ENCODE results near the gene KDM6A. TPM values are rescaled to one million over a fixed set of nuclear protein-coding genes. Genes with fewer than 3 reads are reported as not detected.

KDM6A gene
- total RNA-seq, 1 experiment from 2014 or later = 24.0 TPM

DNA sequence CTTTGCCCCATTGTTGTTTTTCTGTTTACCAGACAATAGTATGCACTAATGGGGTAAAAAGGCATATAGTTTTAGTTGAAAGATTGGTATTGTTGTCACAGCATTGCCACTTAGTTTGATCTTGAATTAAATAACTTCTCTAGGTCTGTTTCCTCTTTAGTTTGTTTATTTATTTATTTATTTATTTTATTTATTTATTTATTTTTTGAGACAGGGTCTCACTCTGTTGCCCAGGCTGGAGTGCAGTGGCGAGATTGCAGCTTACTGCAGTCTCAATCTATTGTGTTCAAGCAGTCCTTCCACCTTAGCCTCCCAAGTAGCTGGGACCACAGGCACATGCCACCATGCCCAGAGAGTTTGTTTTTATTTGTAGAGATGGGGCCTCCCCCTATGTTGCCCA, 138.6 kb downstream of the KDM6A start:
- CTCF ChIA-PET = no interaction called here
- in situ Hi-C loops (cut with HindIII; ENCODE audit: low pct_unique_long_range_greater_than_20kb, low sequenced_read_pairs) = no loop called here

DNA sequence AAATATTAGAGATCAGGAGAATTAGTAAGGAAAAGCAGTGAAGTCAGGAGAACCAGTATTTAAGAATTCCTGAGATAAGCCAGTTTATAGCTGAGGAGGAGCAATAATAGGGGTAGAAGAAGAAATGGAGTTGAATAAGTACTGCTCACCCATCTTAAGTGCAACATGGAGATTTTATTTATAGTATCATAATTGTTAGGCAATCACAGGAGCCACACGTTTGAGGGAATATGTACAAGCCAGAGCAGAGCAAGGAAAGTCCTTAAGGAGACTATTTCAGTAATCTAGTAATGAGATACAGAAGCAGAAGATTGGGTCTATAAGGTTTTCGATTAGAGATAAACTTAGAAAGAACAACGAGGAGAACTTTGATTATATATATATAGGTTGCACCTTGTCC, 145.0 kb downstream of the KDM6A start:
- no peak for TF ChIP-seq SIN3A (IDR thresholded peaks at IDR 0.05; ENCODE audit: borderline replicate concordance, insufficient read depth, low read depth, low read length)
- TF ChIP-seq TCF7L2 (IDR thresholded peaks at IDR 0.05; ENCODE audit: low read depth, low read length) = no peak
- no peak for TF ChIP-seq POLR2AphosphoS5 (IDR thresholded peaks at IDR 0.05; ENCODE audit: low read depth, low read length)
- TF ChIP-seq, protein P1, sequence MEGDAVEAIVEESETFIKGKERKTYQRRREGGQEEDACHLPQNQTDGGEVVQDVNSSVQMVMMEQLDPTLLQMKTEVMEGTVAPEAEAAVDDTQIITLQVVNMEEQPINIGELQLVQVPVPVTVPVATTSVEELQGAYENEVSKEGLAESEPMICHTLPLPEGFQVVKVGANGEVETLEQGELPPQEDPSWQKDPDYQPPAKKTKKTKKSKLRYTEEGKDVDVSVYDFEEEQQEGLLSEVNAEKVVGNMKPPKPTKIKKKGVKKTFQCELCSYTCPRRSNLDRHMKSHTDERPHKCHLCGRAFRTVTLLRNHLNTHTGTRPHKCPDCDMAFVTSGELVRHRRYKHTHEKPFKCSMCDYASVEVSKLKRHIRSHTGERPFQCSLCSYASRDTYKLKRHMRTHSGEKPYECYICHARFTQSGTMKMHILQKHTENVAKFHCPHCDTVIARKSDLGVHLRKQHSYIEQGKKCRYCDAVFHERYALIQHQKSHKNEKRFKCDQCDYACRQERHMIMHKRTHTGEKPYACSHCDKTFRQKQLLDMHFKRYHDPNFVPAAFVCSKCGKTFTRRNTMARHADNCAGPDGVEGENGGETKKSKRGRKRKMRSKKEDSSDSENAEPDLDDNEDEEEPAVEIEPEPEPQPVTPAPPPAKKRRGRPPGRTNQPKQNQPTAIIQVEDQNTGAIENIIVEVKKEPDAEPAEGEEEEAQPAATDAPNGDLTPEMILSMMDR (IDR thresholded peaks at IDR 0.05) = no peak
- TF ChIP-seq, protein P2, sequence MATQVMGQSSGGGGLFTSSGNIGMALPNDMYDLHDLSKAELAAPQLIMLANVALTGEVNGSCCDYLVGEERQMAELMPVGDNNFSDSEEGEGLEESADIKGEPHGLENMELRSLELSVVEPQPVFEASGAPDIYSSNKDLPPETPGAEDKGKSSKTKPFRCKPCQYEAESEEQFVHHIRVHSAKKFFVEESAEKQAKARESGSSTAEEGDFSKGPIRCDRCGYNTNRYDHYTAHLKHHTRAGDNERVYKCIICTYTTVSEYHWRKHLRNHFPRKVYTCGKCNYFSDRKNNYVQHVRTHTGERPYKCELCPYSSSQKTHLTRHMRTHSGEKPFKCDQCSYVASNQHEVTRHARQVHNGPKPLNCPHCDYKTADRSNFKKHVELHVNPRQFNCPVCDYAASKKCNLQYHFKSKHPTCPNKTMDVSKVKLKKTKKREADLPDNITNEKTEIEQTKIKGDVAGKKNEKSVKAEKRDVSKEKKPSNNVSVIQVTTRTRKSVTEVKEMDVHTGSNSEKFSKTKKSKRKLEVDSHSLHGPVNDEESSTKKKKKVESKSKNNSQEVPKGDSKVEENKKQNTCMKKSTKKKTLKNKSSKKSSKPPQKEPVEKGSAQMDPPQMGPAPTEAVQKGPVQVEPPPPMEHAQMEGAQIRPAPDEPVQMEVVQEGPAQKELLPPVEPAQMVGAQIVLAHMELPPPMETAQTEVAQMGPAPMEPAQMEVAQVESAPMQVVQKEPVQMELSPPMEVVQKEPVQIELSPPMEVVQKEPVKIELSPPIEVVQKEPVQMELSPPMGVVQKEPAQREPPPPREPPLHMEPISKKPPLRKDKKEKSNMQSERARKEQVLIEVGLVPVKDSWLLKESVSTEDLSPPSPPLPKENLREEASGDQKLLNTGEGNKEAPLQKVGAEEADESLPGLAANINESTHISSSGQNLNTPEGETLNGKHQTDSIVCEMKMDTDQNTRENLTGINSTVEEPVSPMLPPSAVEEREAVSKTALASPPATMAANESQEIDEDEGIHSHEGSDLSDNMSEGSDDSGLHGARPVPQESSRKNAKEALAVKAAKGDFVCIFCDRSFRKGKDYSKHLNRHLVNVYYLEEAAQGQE (IDR thresholded peaks at IDR 0.05; ENCODE audit: insufficient read depth in 1 of 2, low read depth in 2 of 2, low read length in 1 of 2) = no peak
- Histone ChIP-seq H3K4me1 (ENCODE audit: control insufficient read depth, insufficient read depth, low read length) (no peaks in the 10 kb centered on the region), H3K4me3 (ENCODE audit: low read depth in 2 of 2, low read length in 2 of 2) (no peak overlapping the region), H3K27me3 (ENCODE audit: control insufficient read depth, insufficient read depth, low read length) (no peaks in the 10 kb centered on the region), H3K36me3 (ENCODE audit: control insufficient read depth, insufficient read depth, low read length) (no peaks in the 10 kb centered on the region), H3K9me3 (ENCODE audit: control insufficient read depth, insufficient read depth, low read depth, low read length) (no peaks in the 10 kb centered on the region), H3K27ac (ENCODE audit: low read length) (no peak overlapping the region)
- ChIA-PET CTCF (no interaction called here), POLR2A (no interaction called here)
- DNase-seq (ENCODE audit: low read depth, low spot score) = no peak
- BruUV-seq (replicated peaks) = no TSS peak
- intact Hi-C loops (cut with micrococcal nuclease; ENCODE audit: unreplicated experiment) = no loop called here
- in situ Hi-C loops (cut with HindIII; ENCODE audit: low pct_unique_long_range_greater_than_20kb, low sequenced_read_pairs) = no loop called here
- ATAC-seq = no peak

More for the DNA sequence above, 138.6 kb downstream of the KDM6A start:
- H3K36me3 ChIP-seq (ENCODE audit: control insufficient read depth, insufficient read depth, low read length) = no peaks in the 10 kb centered on the region
- no peak overlapping the region for H3K27ac ChIP-seq (ENCODE audit: low read length)
- TF ChIP-seq SIN3A (IDR thresholded peaks at IDR 0.05; ENCODE audit: borderline replicate concordance, insufficient read depth, low read depth, low read length) (no peak), POLR2AphosphoS5 (IDR thresholded peaks at IDR 0.05; ENCODE audit: low read depth, low read length) (no peak), TCF7L2 (IDR thresholded peaks at IDR 0.05; ENCODE audit: low read depth, low read length) (no peak)
- TF ChIP-seq, protein P2 (IDR thresholded peaks at IDR 0.05; ENCODE audit: insufficient read depth in 1 of 2, low read depth in 2 of 2, low read length in 1 of 2) = no peak
- TF ChIP-seq, protein P1 (IDR thresholded peaks at IDR 0.05) = no peak
- H3K27me3 ChIP-seq (ENCODE audit: control insufficient read depth, insufficient read depth, low read length) = no peaks in the 10 kb centered on the region
- no TSS peak for BruUV-seq (replicated peaks)
- H3K9me3 ChIP-seq (ENCODE audit: control insufficient read depth, insufficient read depth, low read depth, low read length) = no peaks in the 10 kb centered on the region
- no peak overlapping the region for H3K4me3 ChIP-seq (ENCODE audit: low read depth in 2 of 2, low read length in 2 of 2)
- no peaks in the 10 kb centered on the region; the same call in 1 of the 2 replicates for H3K4me1 ChIP-seq (ENCODE audit: control insufficient read depth, insufficient read depth, low read length)
- DNase-seq (ENCODE audit: low read depth, low spot score) (no peak), ATAC-seq (no peak)
- intact Hi-C loops (cut with micrococcal nuclease; ENCODE audit: unreplicated experiment) = no loop called here
- POLR2A ChIA-PET = no interaction called here
